GM23338 (cell line): Measurements from ENCODE around the gene MAP3K4.

Source experiments
- CREB1 ChIP-seq: fragments of 250-450 bp; sonication (Bioruptor Pico); IDR thresholded peaks from 2 replicates; pipeline ENCODE4 v1.5.0; 2020; ENCODE audit warnings: low read depth, mild to moderate bottlenecking, moderate library complexity
- POLR2AphosphoS5 ChIP-seq: IDR thresholded peaks from 2 replicates; pipeline ENCODE4 v1.6.1; 2016; ENCODE audit warnings: antibody characterized with exemption, low read depth
- ZNF114 ChIP-seq: fragments of 250-450 bp; sonication (Bioruptor Pico); IDR thresholded peaks from 2 replicates; pipeline ENCODE4 v1.5.0; 2020; ENCODE audit warnings: mild to moderate bottlenecking, moderate library complexity
- TF ChIP-seq, protein P1 (sequence below), 2 experiments: fragments of 200-600 bp in 1 of 2; sonication (generic) in 1 of 2; conservative IDR thresholded peaks; 2 replicates each; pipeline versions ENCODE4 v1.5.1 to v1.6.1; 2016 to 2017; ENCODE audit warnings: antibody characterized with exemption in 2 of 2, low read depth in 2 of 2, mild to moderate bottlenecking in 2 of 2, moderate library complexity in 1 of 2
- TF ChIP-seq, protein P2 (sequence below): IDR thresholded peaks from one replicate; pipeline ENCODE4 v1.6.1; 2018; ENCODE audit warnings: antibody characterized with exemption; ENCODE audit not compliant: unreplicated experiment

DNA sequence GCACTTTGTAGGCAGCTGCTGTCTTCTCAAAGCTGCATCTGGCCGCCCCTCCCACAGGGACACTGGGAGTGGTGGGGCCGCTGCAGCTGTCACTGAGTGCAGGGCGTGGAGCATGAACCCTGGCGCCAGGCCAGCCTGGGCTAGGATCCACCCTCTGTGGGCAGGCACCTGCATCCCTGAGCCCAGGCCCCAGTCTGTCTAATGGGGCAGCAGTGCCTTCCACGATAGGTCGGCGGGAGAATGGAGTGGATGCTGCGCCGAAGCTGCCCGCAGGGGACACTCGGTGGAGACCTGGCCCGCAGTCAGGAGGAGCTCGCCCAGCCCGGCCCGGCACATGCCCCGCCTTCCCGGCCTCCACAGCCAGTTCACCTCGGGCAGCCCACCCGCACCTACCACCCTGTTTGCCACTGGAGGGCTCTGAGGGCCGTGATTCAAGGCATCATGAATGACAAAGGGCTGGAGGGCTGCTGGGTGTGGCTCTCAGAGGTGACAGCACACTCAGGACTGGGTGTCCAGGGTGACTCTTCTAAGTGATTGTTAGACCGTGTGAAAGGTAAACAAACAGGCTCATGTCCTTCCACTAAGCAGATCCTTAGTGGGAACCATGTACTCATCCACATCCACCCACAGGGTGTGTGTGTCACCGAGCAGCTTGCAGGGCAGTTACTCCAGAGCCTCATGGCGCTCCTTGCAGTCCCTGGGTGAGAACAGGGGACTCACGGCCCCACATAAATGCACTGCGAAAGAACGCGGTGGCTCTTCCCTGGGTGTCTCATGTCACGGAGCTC is 148.4 kb downstream of the MAP3K4 start:
- TF ChIP-seq, protein P1, sequence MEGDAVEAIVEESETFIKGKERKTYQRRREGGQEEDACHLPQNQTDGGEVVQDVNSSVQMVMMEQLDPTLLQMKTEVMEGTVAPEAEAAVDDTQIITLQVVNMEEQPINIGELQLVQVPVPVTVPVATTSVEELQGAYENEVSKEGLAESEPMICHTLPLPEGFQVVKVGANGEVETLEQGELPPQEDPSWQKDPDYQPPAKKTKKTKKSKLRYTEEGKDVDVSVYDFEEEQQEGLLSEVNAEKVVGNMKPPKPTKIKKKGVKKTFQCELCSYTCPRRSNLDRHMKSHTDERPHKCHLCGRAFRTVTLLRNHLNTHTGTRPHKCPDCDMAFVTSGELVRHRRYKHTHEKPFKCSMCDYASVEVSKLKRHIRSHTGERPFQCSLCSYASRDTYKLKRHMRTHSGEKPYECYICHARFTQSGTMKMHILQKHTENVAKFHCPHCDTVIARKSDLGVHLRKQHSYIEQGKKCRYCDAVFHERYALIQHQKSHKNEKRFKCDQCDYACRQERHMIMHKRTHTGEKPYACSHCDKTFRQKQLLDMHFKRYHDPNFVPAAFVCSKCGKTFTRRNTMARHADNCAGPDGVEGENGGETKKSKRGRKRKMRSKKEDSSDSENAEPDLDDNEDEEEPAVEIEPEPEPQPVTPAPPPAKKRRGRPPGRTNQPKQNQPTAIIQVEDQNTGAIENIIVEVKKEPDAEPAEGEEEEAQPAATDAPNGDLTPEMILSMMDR (conservative IDR thresholded peaks at IDR 0.05; ENCODE audit: low read depth in 2 of 2): peak in 1 of 2 experiments; percentile 35; a peak in 2 of 4 replicates
- TF ChIP-seq POLR2AphosphoS5 (no peak), ZNF114 (CRISPR knock-in tag) (no peak), CREB1 (no peak)
- TF ChIP-seq, protein P2, sequence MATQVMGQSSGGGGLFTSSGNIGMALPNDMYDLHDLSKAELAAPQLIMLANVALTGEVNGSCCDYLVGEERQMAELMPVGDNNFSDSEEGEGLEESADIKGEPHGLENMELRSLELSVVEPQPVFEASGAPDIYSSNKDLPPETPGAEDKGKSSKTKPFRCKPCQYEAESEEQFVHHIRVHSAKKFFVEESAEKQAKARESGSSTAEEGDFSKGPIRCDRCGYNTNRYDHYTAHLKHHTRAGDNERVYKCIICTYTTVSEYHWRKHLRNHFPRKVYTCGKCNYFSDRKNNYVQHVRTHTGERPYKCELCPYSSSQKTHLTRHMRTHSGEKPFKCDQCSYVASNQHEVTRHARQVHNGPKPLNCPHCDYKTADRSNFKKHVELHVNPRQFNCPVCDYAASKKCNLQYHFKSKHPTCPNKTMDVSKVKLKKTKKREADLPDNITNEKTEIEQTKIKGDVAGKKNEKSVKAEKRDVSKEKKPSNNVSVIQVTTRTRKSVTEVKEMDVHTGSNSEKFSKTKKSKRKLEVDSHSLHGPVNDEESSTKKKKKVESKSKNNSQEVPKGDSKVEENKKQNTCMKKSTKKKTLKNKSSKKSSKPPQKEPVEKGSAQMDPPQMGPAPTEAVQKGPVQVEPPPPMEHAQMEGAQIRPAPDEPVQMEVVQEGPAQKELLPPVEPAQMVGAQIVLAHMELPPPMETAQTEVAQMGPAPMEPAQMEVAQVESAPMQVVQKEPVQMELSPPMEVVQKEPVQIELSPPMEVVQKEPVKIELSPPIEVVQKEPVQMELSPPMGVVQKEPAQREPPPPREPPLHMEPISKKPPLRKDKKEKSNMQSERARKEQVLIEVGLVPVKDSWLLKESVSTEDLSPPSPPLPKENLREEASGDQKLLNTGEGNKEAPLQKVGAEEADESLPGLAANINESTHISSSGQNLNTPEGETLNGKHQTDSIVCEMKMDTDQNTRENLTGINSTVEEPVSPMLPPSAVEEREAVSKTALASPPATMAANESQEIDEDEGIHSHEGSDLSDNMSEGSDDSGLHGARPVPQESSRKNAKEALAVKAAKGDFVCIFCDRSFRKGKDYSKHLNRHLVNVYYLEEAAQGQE: no peak
